ENCODE measurements around the gene TET1. TPM values are rescaled to one million over a fixed set of nuclear protein-coding genes. Genes with fewer than 3 reads are reported as not detected.
"Not testable (repeated sequence)": the region's sequence is repeated elsewhere in the genome, so short reads cannot be mapped to it uniquely, and the experiment has no call there.

Gene TET1
- total RNA-seq, 4 donors from 2014 or later, result 7.5 to 12.9 (median 10.9) TPM

DNA sequence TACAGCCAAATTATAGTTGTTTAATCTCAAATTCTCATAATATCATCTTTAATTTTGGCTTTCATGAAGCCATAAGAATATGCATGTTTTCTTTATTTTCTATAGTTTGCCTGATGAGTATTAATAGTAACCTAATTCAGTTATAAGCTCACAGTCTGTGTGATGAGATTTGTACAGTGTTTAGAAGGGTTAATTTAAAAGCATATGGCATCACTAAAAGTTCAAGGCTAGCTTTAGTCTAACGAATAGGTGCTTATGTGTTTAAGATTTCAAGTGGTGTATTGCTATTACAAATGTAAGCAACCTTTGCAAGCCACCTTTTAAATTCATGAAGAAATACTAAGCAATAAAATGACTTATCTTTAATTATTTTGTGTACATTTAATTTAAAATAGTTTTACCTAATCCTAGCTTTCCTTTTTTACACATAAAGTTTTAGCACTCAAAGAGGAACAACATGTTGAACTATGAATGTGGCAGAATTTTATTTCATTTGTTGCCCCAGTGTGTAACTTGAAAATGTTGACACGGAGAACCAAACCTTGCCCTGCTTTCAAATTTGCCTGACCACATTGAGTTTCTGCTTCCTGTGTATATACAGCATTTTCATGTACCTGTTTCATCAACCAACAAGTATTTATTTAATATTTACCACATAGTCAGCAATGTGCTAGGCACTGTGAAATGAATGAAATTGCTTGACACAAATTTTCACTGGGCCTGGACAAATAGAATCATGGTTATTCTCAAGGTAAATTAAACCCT is 41.5 kb downstream of the TET1 start:
- no peak for TF ChIP-seq POLR2A (IDR thresholded peaks at IDR 0.05)
- H3K27ac ChIP-seq, result peak overlapping the region in 1 of 4 donors; percentile 85
- H3K27me3 ChIP-seq, result no peaks in the 10 kb centered on the region
- no peaks in the 10 kb centered on the region for H3K36me3 ChIP-seq
- no peak for DNase-seq (ENCODE audit: low spot score in 2 of 2)
- H3K4me3 ChIP-seq, result no peak overlapping the region
- peaks cover 0 to 54% (median 15%) of the 10 kb centered on the region in 4 donors for H3K4me1 ChIP-seq
- 30 to 32% methylated on average over 2 of the region's 2 CpGs for WGBS, 2 donors
- no peaks in the 10 kb centered on the region for H3K9me3 ChIP-seq

DNA sequence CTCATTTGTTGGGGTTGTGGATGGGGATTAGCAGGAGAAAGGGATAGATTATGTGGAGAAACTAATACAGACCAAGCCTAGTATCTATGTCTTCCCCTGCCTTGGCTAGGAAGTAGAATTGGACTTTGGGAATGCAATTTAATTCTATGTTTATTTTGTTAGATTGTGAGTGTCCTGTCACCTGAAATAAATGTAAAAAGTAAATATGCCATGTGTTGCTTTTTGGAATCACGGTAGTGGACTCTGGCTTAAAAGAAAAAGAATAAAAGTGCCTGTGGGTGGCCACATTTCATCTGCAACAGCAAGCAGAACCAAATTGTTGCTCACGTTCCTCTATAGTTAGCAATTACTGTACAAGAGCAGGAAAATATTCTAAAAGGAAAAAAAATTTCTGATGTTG is 42.3 kb downstream of the TET1 start:
- H3K4me1 ChIP-seq, result peaks cover 0 to 61% (median 15%) of the 10 kb centered on the region in 4 donors

DNA sequence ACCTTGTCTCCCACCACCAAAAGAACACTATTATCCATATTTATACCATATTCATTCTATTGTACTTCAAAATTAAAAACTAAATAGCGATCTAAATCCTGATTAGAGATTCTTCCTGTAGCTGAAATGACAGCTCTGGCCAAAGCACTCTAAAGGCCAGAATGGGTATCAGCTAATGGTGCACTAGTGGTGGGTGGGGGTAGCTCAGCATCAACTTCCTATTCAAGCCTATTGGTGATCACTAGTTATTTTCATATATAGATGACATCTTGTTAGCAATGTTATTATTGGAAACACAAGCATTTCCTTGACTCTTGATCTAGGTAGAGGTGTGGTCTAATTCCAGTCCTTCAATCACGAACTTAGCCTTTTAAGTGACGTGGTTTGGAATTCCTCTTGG is 43.6 kb downstream of the TET1 start:
- DNase-seq (ENCODE audit: low spot score in 2 of 2), result no peak
- H3K27me3 ChIP-seq, result no peaks in the 10 kb centered on the region
- peaks cover 0 to 61% (median 15%) of the 10 kb centered on the region in 4 donors for H3K4me1 ChIP-seq
- H3K9me3 ChIP-seq, result no peaks in the 10 kb centered on the region
- 86 to 94% methylated on average over 3 of the region's 3 CpGs for WGBS, 2 donors
- no peak overlapping the region for H3K27ac ChIP-seq
- TF ChIP-seq EP300 (IDR thresholded peaks at IDR 0.05) (no peak), POLR2A (IDR thresholded peaks at IDR 0.05) (no peak)
- TF ChIP-seq, protein P1, sequence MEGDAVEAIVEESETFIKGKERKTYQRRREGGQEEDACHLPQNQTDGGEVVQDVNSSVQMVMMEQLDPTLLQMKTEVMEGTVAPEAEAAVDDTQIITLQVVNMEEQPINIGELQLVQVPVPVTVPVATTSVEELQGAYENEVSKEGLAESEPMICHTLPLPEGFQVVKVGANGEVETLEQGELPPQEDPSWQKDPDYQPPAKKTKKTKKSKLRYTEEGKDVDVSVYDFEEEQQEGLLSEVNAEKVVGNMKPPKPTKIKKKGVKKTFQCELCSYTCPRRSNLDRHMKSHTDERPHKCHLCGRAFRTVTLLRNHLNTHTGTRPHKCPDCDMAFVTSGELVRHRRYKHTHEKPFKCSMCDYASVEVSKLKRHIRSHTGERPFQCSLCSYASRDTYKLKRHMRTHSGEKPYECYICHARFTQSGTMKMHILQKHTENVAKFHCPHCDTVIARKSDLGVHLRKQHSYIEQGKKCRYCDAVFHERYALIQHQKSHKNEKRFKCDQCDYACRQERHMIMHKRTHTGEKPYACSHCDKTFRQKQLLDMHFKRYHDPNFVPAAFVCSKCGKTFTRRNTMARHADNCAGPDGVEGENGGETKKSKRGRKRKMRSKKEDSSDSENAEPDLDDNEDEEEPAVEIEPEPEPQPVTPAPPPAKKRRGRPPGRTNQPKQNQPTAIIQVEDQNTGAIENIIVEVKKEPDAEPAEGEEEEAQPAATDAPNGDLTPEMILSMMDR (IDR thresholded peaks at IDR 0.05), result no peak
- no peak overlapping the region for H3K4me3 ChIP-seq
- peaks cover 0 to 3% (median 0%) of the 10 kb centered on the region in 3 donors for H3K36me3 ChIP-seq

More for the DNA sequence above, 42.3 kb downstream of the TET1 start:
- H3K27me3 ChIP-seq, result no peaks in the 10 kb centered on the region
- TF ChIP-seq, protein P1 (IDR thresholded peaks at IDR 0.05), result no peak
- no peaks in the 10 kb centered on the region for H3K36me3 ChIP-seq
- no peak for DNase-seq (ENCODE audit: low spot score in 2 of 2)
- no peaks in the 10 kb centered on the region for H3K9me3 ChIP-seq
- no peak overlapping the region for H3K27ac ChIP-seq
- WGBS, 2 donors, result 28 to 29% methylated on average over 2 of the region's 2 CpGs
- no peak overlapping the region for H3K4me3 ChIP-seq

DNA sequence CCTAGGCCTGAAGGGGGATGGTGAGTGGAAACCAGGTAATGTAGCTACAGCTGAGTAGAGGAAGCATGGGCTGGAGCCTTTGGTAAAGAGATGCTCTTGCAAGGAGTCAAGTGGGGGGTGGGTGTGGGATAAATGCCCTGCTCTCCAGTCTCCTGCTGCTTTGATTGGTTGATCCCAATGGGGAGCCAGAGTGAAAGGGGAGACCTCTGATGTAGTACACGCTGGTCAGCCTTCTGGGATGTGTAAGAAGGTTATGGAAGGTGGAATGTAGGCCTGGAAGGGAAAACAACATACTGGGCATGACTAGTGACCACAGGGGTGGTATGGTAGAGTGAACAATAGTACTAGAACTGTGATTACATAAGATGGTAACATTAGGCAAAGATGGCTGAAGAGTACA is 44.3 kb downstream of the TET1 start:
- Histone ChIP-seq H3K27ac (no peak overlapping the region), H3K4me3 (no peak overlapping the region), H3K27me3 (no peaks in the 10 kb centered on the region), H3K36me3 (peaks cover 0 to 3% (median 0%) of the 10 kb centered on the region in 3 donors), H3K4me1 (peaks cover 0 to 55% (median 12%) of the 10 kb centered on the region in 4 donors), H3K9me3 (no peaks in the 10 kb centered on the region)
- DNase-seq (ENCODE audit: low spot score in 2 of 2), result no peak
- WGBS, 2 donors, result 89 to 96% methylated on average over 1 of the region's 1 CpG
- TF ChIP-seq, protein P1 (IDR thresholded peaks at IDR 0.05), result no peak
- no peak for TF ChIP-seq POLR2A (IDR thresholded peaks at IDR 0.05)
- TF ChIP-seq EP300 (IDR thresholded peaks at IDR 0.05), result no peak

DNA sequence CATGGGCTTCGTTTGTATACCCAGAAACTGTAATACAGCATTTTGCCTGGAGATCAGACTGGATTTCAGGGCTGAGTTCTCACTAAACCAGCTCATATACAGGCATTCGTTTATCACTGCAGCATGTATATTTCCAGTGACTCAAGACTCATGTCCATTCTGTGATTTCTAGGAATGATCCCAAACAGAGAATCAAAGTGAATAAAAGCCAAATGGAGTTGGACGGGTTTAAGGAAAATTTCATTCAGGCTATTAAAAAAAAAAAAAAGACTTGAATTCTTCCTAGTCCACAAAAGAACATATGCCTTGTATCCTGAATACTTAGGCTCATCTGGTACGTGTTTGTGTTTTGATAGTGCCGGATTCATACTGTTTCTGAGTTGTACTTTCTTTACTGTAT is 46.8 kb downstream of the TET1 start:
- TF ChIP-seq, protein P1 (IDR thresholded peaks at IDR 0.05), result no peak
- TF ChIP-seq POLR2A (IDR thresholded peaks at IDR 0.05), result no peak
- no peak for TF ChIP-seq EP300 (IDR thresholded peaks at IDR 0.05)
- no peak for DNase-seq (ENCODE audit: low spot score in 2 of 2)

DNA sequence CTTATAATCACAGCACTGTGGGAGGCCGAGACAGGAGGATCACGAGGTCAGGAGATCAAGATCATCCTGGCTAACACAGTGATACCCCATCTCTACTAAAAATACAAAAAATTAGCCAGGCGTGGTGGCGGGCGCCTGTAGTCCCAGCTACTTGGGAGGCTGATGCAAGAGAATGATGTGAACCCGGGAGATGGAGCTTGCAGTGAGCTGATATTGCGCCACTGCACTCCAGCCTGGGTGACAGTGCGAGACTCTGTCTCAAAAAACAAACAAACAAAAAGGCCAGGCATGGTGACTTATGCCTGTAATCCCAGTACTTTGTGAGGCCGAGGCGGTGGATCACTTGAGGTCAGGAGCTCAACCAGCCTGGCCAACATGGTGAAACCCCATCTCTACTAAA is 49.9 kb downstream of the TET1 start:
- H3K36me3 ChIP-seq; H3K9me3 ChIP-seq; H3K4me3 ChIP-seq; H3K27ac ChIP-seq; H3K27me3 ChIP-seq; DNase-seq (ENCODE audit: low spot score in 2 of 2): not testable (repeated sequence)
- H3K4me1 ChIP-seq, result peaks cover 0 to 18% (median 0%) of the 10 kb centered on the region in 4 donors
- 93 to 97% methylated on average over 10 of the region's 10 CpGs for WGBS, 2 donors

More for the DNA sequence above, 46.8 kb downstream of the TET1 start:
- Histone ChIP-seq H3K4me3 (no peak overlapping the region), H3K27me3 (no peaks in the 10 kb centered on the region), H3K4me1 (peaks cover 0 to 30% (median 2%) of the 10 kb centered on the region in 4 donors), H3K9me3 (no peaks in the 10 kb centered on the region), H3K36me3 (peaks cover 0 to 3% (median 0%) of the 10 kb centered on the region in 3 donors), H3K27ac (peak overlapping the region in 1 of 4 donors; percentile 47)
- WGBS, 2 donors, result 19 to 28% methylated on average over 5 of the region's 5 CpGs
